Measurements from ENCODE around the gene CNTNAP2.

GRCh38 chr7:148337995-148338747 is 2221.6 kb downstream of the CNTNAP2 start:
- no peak for TF ChIP-seq POLR2A (IDR thresholded peaks at IDR 0.05)
- no peak for TF ChIP-seq CTCF (IDR thresholded peaks at IDR 0.05)

Measured in heart left ventricle (tissue), 13 donors.